ENCODE data around the gene KIF17. TPM values are rescaled to one million over a fixed set of nuclear protein-coding genes. Genes with fewer than 3 reads are reported as not detected.

Gene KIF17
- total RNA-seq, 6 donors from 2014 or later = 4.2 to 12.6 (median 8.5) TPM

DNA sequence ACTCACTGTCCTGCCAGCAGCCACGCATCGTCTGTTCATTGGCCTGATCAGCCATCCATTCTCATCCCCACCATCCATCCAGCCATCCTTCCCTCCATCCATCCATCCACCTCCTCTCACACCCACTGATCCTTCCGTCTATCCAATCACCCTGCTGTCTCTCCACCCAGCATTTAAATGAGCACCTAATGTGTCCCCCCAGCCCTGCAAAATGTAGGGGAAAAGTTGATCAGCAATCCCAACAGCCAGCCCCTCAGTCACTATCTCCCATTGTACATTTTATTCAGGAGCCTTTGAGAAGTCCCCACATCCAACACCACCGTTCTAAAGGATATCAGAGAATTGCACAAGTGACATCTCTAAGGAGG lies 45.6 kb downstream of the KIF17 start:
- Histone ChIP-seq H3K9me3 (no peaks in the 10 kb centered on the region), H3K4me3 (no peak overlapping the region), H3K27ac (no peak overlapping the region), H3K36me3 (peaks cover 0 to 31% (median 0%) of the 10 kb centered on the region in 4 donors), H3K4me1 (no peaks in the 10 kb centered on the region), H3K27me3 (no peaks in the 10 kb centered on the region)
- 91 to 94% methylated on average over 4 of the region's 4 CpGs for WGBS, 2 donors
- TF ChIP-seq POLR2AphosphoS5 (IDR thresholded peaks at IDR 0.05) = no peak
- no peak for TF ChIP-seq POLR2A (IDR thresholded peaks at IDR 0.05)
- no peak for TF ChIP-seq EP300 (IDR thresholded peaks at IDR 0.05)
- TF ChIP-seq, protein P1, sequence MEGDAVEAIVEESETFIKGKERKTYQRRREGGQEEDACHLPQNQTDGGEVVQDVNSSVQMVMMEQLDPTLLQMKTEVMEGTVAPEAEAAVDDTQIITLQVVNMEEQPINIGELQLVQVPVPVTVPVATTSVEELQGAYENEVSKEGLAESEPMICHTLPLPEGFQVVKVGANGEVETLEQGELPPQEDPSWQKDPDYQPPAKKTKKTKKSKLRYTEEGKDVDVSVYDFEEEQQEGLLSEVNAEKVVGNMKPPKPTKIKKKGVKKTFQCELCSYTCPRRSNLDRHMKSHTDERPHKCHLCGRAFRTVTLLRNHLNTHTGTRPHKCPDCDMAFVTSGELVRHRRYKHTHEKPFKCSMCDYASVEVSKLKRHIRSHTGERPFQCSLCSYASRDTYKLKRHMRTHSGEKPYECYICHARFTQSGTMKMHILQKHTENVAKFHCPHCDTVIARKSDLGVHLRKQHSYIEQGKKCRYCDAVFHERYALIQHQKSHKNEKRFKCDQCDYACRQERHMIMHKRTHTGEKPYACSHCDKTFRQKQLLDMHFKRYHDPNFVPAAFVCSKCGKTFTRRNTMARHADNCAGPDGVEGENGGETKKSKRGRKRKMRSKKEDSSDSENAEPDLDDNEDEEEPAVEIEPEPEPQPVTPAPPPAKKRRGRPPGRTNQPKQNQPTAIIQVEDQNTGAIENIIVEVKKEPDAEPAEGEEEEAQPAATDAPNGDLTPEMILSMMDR (IDR thresholded peaks at IDR 0.05) = no peak
- no peak for DNase-seq
- no peak for ATAC-seq (ENCODE audit: low FRiP score in 2 of 2)

DNA sequence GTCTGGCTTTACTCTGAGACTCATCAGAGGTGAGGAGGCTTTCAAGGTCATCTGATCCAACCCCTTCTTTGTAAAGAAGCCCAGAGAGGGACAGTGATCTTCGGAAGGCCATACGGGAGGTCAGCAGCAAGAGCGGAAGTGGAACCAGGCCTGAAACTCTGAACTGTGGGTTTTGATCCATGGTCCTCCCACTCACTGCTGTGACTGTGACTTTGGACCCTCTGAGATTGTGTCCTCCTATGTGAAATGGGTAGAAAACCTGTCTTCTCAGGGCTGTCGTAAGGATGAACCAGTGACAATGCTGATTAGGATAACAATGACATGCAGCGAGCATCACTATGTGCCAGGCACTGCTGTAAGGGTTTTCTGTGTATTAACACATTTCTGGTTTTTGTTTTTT lies 46.9 kb downstream of the KIF17 start:
- ATAC-seq (ENCODE audit: low FRiP score in 2 of 2) (no peak), DNase-seq (no peak)
- no peak overlapping the region for H3K27ac ChIP-seq
- H3K4me1 ChIP-seq = no peaks in the 10 kb centered on the region
- 93 to 95% methylated on average over 5 of the region's 5 CpGs for WGBS, 2 donors
- no peak for TF ChIP-seq EP300 (IDR thresholded peaks at IDR 0.05)
- TF ChIP-seq, protein P1 (IDR thresholded peaks at IDR 0.05) = no peak
- TF ChIP-seq POLR2AphosphoS5 (IDR thresholded peaks at IDR 0.05) = no peak
- TF ChIP-seq POLR2A (IDR thresholded peaks at IDR 0.05) = no peak
- H3K36me3 ChIP-seq = peaks cover 0 to 28% (median 0%) of the 10 kb centered on the region in 4 donors
- no peak overlapping the region for H3K4me3 ChIP-seq
- no peaks in the 10 kb centered on the region for H3K9me3 ChIP-seq
- no peaks in the 10 kb centered on the region for H3K27me3 ChIP-seq

DNA sequence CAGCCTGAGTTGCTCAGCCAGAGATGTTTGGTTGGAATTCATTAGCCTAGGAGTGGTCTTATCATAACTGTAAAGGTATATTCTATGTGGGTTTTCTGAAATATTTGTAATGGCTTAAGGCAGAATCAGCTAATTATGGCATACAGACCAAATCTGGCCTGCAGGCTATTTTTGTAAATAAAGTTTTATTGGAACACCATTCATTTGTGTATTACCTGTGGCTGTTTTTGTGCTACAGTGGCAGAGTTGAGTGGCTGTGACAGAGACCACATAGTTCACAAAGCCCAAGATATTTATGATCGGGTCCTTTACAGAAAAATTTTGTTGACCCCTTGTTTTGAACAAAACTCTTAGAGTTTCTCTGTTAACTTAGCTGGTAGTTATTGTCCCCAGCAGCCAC lies 49.2 kb downstream of the KIF17 start:
- Histone ChIP-seq H3K27me3 (no peaks in the 10 kb centered on the region), H3K36me3 (peaks cover 0 to 24% (median 0%) of the 10 kb centered on the region in 4 donors), H3K4me1 (no peaks in the 10 kb centered on the region), H3K9me3 (no peaks in the 10 kb centered on the region), H3K4me3 (no peak overlapping the region), H3K27ac (no peak overlapping the region)
- WGBS, 2 donors = 97 to 100% methylated on average over 1 of the region's 1 CpG
- DNase-seq = no peak
- TF ChIP-seq EP300 (IDR thresholded peaks at IDR 0.05) (no peak), POLR2AphosphoS5 (IDR thresholded peaks at IDR 0.05) (no peak), POLR2A (IDR thresholded peaks at IDR 0.05) (no peak)
- TF ChIP-seq, protein P1 (IDR thresholded peaks at IDR 0.05) = no peak
- ATAC-seq (ENCODE audit: low FRiP score in 2 of 2) = no peak

DNA sequence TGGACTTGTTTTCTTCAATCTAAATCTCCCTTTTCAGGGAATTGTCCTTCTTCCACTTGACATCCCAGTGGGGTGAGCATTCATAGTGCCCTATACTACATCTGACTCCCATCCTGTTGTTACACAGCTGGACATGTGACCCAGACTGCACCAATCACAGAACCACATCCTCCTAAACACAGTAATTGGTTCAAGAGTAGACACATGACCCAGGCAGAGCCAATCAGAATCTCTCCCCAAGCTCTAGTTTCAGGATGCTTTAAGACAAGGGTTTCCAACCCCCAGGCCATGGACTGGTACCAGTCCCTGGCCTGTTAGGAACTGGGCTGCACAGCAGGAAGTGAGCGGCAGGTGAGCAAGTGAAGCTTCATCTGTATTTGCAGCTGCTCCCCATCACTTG lies 51.0 kb downstream of the KIF17 start:
- 93% methylated on average over 1 of the region's 1 CpG; no CpG with 5 or more reads in 1 of the 2 donors for WGBS, 2 donors
- no peak for ATAC-seq (ENCODE audit: low FRiP score in 2 of 2)
- H3K27me3 ChIP-seq = no peaks in the 10 kb centered on the region
- no peak for TF ChIP-seq POLR2AphosphoS5 (IDR thresholded peaks at IDR 0.05)
- no peak for TF ChIP-seq EP300 (IDR thresholded peaks at IDR 0.05)
- TF ChIP-seq POLR2A (IDR thresholded peaks at IDR 0.05) = no peak
- TF ChIP-seq, protein P1 (IDR thresholded peaks at IDR 0.05) = no peak
- peaks cover 0 to 18% (median 0%) of the 10 kb centered on the region in 4 donors for H3K36me3 ChIP-seq
- no peaks in the 10 kb centered on the region for H3K9me3 ChIP-seq
- DNase-seq = no peak
- no peak overlapping the region for H3K4me3 ChIP-seq
- H3K4me1 ChIP-seq = peaks cover 3 to 9% (median 6%) of the 10 kb centered on the region in 4 donors
- H3K27ac ChIP-seq = peak overlapping the region; percentile 16 to 74 (median 50)

DNA sequence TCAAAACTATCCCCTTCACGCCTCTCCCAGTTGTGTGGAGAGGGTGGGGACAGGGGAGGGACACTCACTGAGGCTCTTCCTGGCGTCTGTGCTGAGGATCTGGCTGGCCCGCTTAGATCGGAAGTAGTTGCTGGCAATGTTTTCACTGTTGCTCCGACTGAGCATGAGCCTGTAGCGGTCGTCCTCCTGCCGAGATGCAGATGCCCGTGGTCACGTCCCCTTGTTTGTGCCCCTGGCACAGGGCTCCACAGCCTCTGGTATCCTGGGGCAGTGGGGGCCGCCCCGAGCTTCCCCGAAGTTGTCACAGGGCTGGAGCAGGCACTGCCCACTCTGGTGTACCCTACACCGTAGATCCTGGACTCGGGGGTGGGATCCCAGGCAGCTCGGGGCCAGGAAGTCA lies 51.7 kb downstream of the KIF17 start:
- ATAC-seq (ENCODE audit: low FRiP score in 2 of 2) (no peak), DNase-seq (peak in 1 of 2 donors; percentile 70)
- TF ChIP-seq POLR2A (IDR thresholded peaks at IDR 0.05) (no peak), EP300 (IDR thresholded peaks at IDR 0.05) (no peak), POLR2AphosphoS5 (IDR thresholded peaks at IDR 0.05) (no peak)
- TF ChIP-seq, protein P1 (IDR thresholded peaks at IDR 0.05) = no peak
- H3K4me1 ChIP-seq = peaks cover 3 to 9% (median 7%) of the 10 kb centered on the region in 4 donors
- peaks cover 0 to 11% (median 0%) of the 10 kb centered on the region in 4 donors for H3K36me3 ChIP-seq
- no peaks in the 10 kb centered on the region for H3K27me3 ChIP-seq
- H3K4me3 ChIP-seq = peak overlapping the region in 1 of 4 donors; percentile 12
- WGBS, 2 donors = 75 to 79% methylated on average over 7 to 13 of the region's 16 CpGs
- no peaks in the 10 kb centered on the region for H3K9me3 ChIP-seq
- H3K27ac ChIP-seq = peak overlapping the region; percentile 16 to 74 (median 50)

Data from upper lobe of left lung (tissue), 6 donors.